Activated T-cell treated with anti-CD3 and anti-CD28 coated beads, Interleukin-2, amount 50 U/mL, for 72 hours (primary cell): Measurements from ENCODE around the gene AGR2. TPM values are rescaled to one million over a fixed set of nuclear protein-coding genes. Genes with fewer than 3 reads are reported as not detected.
"Not testable (repeated sequence)": the region's sequence is repeated elsewhere in the genome, so short reads cannot be mapped to it uniquely, and the experiment has no call there.

Experiments used
- ATAC-seq, 2 donors: fragments of 150-1000 bp; cut with Tn5 transposase; replicated peaks in 1 of 2; 2 replicates each; pipeline ENCODE4 v1.10.0; 2021; ENCODE audit warnings: moderate library complexity in 2 of 2, mild to moderate bottlenecking in 1 of 2
- DNase-seq, 2 donors: peaks; one replicate each; pipeline ENCODE4 v3.0.0; 2021 to 2022; ENCODE audit warnings: mixed read lengths in 1 of 2
- H3K27ac Mint-ChIP-seq: one replicate; pipeline ENCODE4 v1.8.0; 2022; ENCODE audit warnings: mild to moderate bottlenecking, moderate library complexity, mixed read lengths
- H3K27me3 Mint-ChIP-seq: one replicate; pipeline ENCODE4 v1.8.0; 2022; ENCODE audit warnings: low read depth, mixed read lengths
- H3K36me3 Mint-ChIP-seq, 2 donors: one replicate each; pipeline ENCODE4 v1.8.0; 2022; ENCODE audit warnings: mixed read lengths in 2 of 2, mild to moderate bottlenecking in 1 of 2; ENCODE audit not compliant: insufficient read depth in 2 of 2
- H3K4me1 Mint-ChIP-seq: one replicate; pipeline ENCODE4 v1.8.0; 2022; ENCODE audit warnings: low read depth, mixed read lengths
- H3K4me3 Mint-ChIP-seq, 2 donors: one replicate each; pipeline ENCODE4 v1.8.0; 2022; ENCODE audit warnings: mild to moderate bottlenecking in 2 of 2, mixed read lengths in 2 of 2, moderate library complexity in 2 of 2
- H3K9me3 Mint-ChIP-seq, 2 donors: one replicate each; pipeline ENCODE4 v1.8.0; 2022; ENCODE audit warnings: mixed read lengths in 2 of 2
- total RNA-seq, 2 donors: library from RNA; stranded (reverse); gene quantifications; one replicate each; pipeline ENCODE4 v1.2.3, GENCODE V29; 2022

The AGR2 gene
- total RNA-seq, 2 donors from 2014 or later = not detected

DNA sequence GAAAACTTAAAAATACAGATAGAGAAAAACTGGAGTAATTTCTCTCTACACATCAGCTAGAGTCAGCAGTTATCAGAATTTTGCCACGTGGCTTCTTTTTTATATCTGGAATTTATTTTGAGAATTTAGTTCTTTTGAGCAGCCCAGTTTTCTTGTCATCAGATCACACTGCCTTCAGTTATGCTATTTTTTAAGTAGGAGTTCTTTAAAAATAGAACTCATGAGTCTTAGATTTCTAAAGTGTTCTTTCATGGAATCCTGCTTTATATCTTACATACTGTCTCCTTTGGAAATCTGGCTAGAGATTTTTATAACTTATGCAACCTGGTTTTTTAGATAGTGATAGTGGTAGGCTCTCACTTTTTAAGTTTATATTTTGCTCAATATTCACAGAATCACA is 24.2 kb downstream of the AGR2 start:
- no peak overlapping the region for H3K27ac Mint-ChIP-seq
- no peak overlapping the region for H3K4me3 Mint-ChIP-seq
- no peaks in the 10 kb centered on the region for H3K9me3 Mint-ChIP-seq
- no peak for DNase-seq
- no peaks in the 10 kb centered on the region for H3K27me3 Mint-ChIP-seq
- no peaks in the 10 kb centered on the region for H3K36me3 Mint-ChIP-seq
- no peaks in the 10 kb centered on the region for H3K4me1 Mint-ChIP-seq
- ATAC-seq = no peak

DNA sequence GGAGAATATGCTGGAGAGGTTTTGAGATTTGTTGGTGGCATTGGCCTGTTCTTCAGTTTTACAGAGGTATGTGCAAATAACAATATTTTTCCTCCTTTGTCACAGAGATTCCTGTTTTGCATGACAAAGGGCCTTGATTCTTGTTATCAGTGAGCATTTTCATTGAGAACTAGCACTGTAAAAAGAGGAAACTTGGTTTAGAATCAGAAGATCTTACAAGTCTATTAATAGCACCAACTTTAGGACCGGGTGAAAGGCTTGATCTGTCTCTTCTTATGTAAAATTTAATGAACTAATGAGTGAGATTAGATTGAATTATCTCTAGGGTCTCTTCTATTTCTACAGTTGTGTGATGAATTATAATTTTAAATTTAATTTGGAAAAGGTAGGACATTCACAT is 25.7 kb downstream of the AGR2 start:
- Mint-ChIP-seq H3K4me3 (no peak overlapping the region), H3K27ac (no peak overlapping the region), H3K36me3 (no peaks in the 10 kb centered on the region), H3K9me3 (no peaks in the 10 kb centered on the region), H3K27me3 (no peaks in the 10 kb centered on the region), H3K4me1 (no peaks in the 10 kb centered on the region)
- ATAC-seq (no peak), DNase-seq (no peak)

DNA sequence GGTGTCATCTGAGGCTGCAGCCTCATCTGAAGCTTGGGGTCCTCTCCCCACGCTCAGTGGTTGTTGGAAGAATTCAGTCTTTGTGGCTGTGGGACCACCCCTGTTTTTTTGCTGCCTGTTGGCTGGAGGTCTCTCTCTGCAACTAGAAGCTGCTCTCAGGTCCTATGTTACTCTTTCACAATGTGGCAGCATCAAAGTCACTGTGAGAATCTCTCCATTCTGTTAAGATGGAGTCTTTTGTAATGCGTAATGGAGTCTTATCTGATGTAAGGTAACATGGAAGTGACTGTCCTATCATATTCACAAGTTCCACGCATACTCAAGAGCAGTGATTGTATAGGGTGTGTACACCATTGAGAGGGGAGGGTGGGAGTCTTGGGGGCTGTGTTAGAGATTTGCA is 26.3 kb downstream of the AGR2 start:
- ATAC-seq (no peak), DNase-seq (no peak)
- no peak overlapping the region for H3K27ac Mint-ChIP-seq
- H3K4me3 Mint-ChIP-seq = no peak overlapping the region
- no peaks in the 10 kb centered on the region for H3K9me3 Mint-ChIP-seq
- H3K27me3 Mint-ChIP-seq = no peaks in the 10 kb centered on the region
- H3K4me1 Mint-ChIP-seq = no peaks in the 10 kb centered on the region
- no peaks in the 10 kb centered on the region for H3K36me3 Mint-ChIP-seq

DNA sequence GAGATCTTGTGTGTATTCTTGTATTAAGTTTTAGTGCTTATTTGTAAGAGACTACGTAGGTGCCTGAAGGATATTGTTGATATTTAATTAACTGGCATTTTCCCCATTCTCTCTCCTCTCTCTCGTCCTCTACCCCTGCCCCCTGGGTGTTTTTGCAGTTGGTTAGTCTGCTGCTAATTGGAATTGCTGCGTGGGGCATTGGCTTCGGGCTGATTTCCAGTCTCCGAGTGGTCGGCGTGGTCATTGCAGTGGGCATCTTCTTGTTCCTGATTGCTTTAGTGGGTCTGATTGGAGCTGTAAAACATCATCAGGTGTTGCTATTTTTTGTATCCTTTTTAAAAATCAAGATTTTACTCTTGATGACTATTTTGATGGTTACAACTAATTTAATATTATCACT is 28.7 kb downstream of the AGR2 start:
- H3K4me3 Mint-ChIP-seq = no peak overlapping the region
- no peaks in the 10 kb centered on the region for H3K27me3 Mint-ChIP-seq
- no peaks in the 10 kb centered on the region for H3K9me3 Mint-ChIP-seq
- DNase-seq (no peak), ATAC-seq (no peak)
- H3K27ac Mint-ChIP-seq = no peak overlapping the region
- no peaks in the 10 kb centered on the region for H3K4me1 Mint-ChIP-seq
- H3K36me3 Mint-ChIP-seq = no peaks in the 10 kb centered on the region

DNA sequence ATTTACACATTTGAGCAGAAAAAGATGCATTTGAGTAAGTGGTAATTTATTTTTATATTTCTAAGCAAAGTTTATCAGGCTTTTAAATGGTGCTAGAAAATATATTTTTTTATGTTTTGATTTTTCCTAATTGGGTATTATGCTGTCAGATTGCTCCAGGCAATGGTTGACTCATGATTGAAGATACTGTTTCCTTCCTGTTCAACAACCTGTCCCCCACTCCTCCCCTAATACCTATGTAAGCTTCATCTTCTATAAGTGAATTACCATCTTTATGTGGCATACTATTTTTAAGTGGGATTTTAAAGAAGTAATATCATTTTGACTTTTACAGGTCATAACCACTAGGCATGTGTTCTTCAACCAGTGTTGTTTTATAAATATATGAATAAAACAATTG is 29.8 kb downstream of the AGR2 start:
- Mint-ChIP-seq H3K4me1 (no peaks in the 10 kb centered on the region), H3K4me3 (no peak overlapping the region), H3K27ac (no peak overlapping the region), H3K27me3 (no peaks in the 10 kb centered on the region), H3K9me3 (no peaks in the 10 kb centered on the region), H3K36me3 (no peaks in the 10 kb centered on the region)
- ATAC-seq (no peak), DNase-seq (no peak)

DNA sequence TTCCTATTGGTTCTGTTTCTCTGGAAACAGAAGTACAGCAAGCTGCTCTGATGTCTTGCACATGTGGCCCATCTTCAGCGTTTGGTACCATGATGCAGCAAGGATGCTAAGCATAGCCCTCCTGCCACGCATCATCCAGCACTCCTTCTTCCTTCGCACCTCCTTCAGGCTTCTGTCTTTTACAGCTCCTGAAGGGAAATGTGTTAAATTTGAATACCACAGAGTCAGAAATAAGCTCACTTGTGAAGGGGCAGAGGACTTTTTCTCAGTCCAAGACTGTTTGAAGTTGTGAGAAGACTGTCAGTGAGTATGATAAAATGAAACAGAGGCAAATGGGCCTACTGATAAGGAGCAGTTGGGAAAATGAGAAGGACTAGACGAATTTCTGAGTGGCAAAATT is 30.5 kb downstream of the AGR2 start:
- no peak for ATAC-seq
- H3K4me3 Mint-ChIP-seq = no peak overlapping the region
- no peak overlapping the region for H3K27ac Mint-ChIP-seq
- H3K36me3 Mint-ChIP-seq = no peaks in the 10 kb centered on the region
- H3K27me3 Mint-ChIP-seq = no peaks in the 10 kb centered on the region
- no peak for DNase-seq
- H3K9me3 Mint-ChIP-seq = no peaks in the 10 kb centered on the region
- no peaks in the 10 kb centered on the region for H3K4me1 Mint-ChIP-seq

DNA sequence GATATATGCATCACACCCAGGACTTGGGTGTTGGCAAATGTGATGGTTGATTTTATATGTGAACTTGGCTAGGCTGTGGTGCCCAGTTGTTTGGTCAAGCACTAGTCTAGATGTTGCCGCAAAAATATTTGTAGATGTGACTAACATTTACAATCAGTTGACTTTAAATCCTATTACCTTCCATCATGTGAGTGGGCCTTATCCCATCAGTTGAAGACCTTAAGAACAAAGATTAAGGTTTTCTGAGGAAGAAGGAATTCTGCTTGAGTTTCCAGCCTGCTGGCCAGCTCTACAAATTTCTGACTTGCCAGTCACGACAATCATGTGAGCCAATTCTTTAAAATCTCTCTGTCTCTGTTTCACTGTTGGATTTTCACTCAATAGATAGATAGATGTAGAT is 30.9 kb downstream of the AGR2 start:
- Mint-ChIP-seq H3K9me3 (no peaks in the 10 kb centered on the region), H3K36me3 (no peaks in the 10 kb centered on the region), H3K27ac (no peak overlapping the region), H3K4me3 (no peak overlapping the region), H3K4me1 (no peaks in the 10 kb centered on the region), H3K27me3 (no peaks in the 10 kb centered on the region)
- ATAC-seq = no peak
- DNase-seq = no peak

DNA sequence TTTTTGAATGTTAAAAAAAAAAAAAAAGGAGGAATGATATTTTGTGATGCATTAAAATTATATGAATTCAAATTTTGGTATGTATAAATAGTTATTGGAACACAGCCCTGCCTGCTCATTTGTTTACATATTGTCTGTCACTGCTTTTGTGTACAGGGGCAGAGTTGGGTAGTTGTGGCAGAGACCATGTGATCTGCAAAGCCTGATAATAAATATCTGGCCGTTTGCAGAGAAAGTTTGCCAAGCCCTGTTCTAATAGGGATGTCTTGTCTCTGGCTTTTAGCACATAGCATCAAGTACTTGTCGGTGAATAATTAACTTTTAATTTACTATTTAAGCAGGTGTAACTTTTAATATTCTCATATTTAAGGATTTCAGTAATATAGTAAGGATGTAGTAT is 31.5 kb downstream of the AGR2 start:
- Mint-ChIP-seq H3K36me3 (no peaks in the 10 kb centered on the region), H3K27me3 (no peaks in the 10 kb centered on the region), H3K27ac (no peak overlapping the region), H3K4me1 (no peaks in the 10 kb centered on the region), H3K9me3 (no peaks in the 10 kb centered on the region), H3K4me3 (no peak overlapping the region)
- ATAC-seq (no peak), DNase-seq (no peak)

DNA sequence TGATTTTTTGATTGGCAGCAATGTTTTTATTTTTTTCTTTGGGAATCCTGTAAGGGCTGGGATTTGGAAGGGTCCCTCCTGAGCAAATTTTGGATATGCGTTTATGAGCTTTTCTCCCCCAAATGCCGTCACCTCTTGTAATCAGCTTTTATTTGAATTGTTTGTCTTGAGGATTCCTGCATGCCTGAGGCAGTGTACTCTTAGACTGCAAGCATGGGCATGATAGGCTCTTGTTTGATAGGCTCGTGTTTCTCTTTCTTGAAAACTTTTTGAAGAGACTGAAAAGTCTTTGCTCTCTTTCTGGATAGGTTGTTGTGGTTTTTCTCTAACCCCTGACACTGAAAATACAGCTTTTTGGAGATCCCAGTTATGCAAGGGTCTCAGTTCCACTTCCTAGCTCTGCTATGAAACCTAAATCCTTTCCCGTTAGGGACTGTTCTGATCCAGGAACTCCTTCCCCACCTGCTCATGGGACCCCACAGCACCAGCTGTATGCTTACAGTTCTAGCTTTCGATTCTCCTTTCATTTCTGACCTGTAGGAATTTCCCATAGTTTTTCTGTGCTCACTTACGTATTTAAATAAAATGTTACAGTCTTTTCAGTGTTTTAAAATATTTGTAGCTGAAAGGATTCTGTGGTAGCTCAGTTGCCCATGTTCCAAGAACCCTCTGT is 34.0 kb downstream of the AGR2 start:
- H3K27ac Mint-ChIP-seq = no peak overlapping the region

DNA sequence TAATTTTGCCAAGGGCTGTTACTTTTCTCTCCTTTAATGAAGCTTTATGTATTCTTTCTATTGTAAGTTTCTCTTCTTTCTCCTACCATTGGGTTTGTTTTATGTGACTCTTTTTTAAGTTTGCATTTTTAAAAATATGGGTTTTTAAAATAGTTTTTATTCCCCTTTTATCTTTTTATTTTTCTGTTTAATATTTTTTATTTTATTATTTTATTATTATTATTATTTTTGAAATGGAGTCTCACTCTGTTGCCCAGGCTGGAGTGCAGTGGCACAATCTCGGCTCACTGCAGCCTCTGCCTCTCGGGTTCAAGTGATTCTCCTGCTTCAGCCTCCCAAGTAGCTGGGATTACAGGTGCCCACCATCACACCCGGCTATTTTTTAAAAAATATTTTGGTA is 34.8 kb downstream of the AGR2 start:
- H3K9me3 Mint-ChIP-seq, ATAC-seq: not testable (repeated sequence)

More for the DNA sequence above, 34.0 kb downstream of the AGR2 start:
- Mint-ChIP-seq H3K27me3 (no peaks in the 10 kb centered on the region), H3K4me1 (no peaks in the 10 kb centered on the region), H3K9me3 (no peaks in the 10 kb centered on the region), H3K4me3 (no peak overlapping the region), H3K36me3 (no peaks in the 10 kb centered on the region)
- DNase-seq (no peak), ATAC-seq (no peak)

DNA sequence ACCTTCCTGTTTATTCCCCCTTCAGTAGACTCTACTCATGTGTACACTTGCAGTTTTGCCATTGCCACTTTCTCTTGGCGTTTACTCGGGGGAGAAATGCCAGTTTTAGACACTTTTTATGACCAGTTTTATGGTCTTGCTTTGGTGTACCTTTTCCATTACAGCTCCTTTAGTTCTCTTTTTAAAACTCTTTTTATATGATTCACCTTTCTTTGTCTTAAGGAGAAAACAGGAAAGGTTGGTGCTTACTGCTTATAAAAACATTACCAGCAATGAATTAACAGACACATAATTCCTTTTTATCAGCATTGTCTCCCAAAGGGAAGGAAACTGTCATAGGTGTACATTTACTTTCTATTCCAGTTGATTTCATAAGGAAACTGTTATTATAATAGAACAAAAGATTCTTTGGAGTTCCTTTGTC is 39.4 kb downstream of the AGR2 start:
- Mint-ChIP-seq H3K27ac (no peak overlapping the region), H3K4me3 (no peak overlapping the region), H3K27me3 (no peaks in the 10 kb centered on the region), H3K9me3 (no peaks in the 10 kb centered on the region), H3K4me1 (no peaks in the 10 kb centered on the region), H3K36me3 (no peaks in the 10 kb centered on the region)
- ATAC-seq (no peak), DNase-seq (no peak)

More for the DNA sequence above, 34.8 kb downstream of the AGR2 start:
- not testable (repeated sequence) for DNase-seq, H3K4me3 Mint-ChIP-seq, H3K27me3 Mint-ChIP-seq, H3K4me1 Mint-ChIP-seq, H3K36me3 Mint-ChIP-seq
- peak overlapping the region; percentile 46 for H3K27ac Mint-ChIP-seq

DNA sequence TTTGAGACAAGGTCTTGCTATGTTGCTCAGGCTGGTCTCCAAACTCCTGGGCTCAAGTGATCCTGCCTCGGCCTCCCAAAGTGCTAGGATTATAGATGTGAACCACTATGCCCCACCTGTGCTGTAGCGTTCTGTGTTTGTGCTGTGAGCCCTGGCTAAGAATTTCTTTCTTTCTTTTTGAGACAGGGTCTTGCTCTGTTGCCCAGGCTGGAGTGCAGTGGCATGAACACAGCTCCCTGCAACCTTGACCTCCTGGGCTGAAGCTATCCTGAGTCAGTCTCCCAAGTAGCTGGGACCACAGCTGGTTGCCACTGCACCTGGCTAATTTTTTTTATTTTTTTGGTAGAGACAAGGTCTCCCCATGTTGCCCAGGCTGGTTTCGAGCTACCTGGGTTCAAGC is 39.9 kb downstream of the AGR2 start:
- Mint-ChIP-seq H3K4me3 (no peak overlapping the region), H3K36me3 (no peaks in the 10 kb centered on the region), H3K27ac (no peak overlapping the region), H3K4me1 (no peaks in the 10 kb centered on the region), H3K9me3 (no peaks in the 10 kb centered on the region), H3K27me3 (no peaks in the 10 kb centered on the region)
- DNase-seq = no peak
- no peak for ATAC-seq

DNA sequence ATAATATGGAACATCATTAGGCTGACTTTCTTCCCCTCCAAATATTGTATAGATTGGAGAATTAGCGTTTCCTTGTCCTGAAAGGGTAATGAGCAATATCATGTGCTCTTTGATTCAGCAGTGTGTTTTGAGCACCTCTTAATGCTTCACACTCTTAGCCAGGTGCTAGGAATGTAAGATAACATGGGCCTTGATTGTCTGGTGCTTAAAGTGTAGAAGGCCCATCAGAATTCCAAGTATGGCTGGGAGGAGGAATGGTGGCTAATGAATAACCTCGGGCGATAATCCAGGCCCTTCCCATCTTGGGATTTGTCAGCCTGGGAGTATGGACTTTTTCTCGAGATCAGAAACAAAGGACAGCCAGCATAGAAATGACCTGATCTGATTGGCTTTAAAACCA is 42.6 kb downstream of the AGR2 start:
- H3K27ac Mint-ChIP-seq = no peak overlapping the region
- no peaks in the 10 kb centered on the region for H3K4me1 Mint-ChIP-seq
- no peak overlapping the region for H3K4me3 Mint-ChIP-seq
- H3K27me3 Mint-ChIP-seq = peaks cover under 1% of the 10 kb centered on the region
- DNase-seq (no peak), ATAC-seq (no peak)
- H3K9me3 Mint-ChIP-seq = no peaks in the 10 kb centered on the region
- H3K36me3 Mint-ChIP-seq = no peaks in the 10 kb centered on the region

DNA sequence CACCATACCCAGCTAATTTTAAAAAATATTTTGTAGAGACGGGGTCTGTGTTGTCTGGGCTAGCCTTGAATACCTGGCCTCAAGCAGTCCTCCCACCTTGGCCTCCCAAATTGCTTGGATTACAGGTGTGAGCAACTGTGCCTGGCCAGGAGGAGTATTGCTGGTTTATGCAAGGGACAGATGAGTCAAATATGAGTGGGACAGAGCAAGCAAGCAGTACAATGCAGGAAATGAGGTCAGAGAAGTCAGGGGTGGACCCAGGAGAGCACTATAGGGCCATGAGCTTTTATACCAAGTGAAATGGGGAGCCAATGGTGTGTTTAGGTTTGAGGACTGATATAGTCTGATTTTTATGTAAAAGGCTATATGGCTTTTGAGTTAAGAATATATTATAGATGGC is 45.0 kb downstream of the AGR2 start:
- no peak overlapping the region for H3K4me3 Mint-ChIP-seq
- DNase-seq (no peak), ATAC-seq (peak; percentile 58 to 75)
- peaks cover 22% of the 10 kb centered on the region for H3K27me3 Mint-ChIP-seq
- H3K36me3 Mint-ChIP-seq = no peaks in the 10 kb centered on the region
- no peaks in the 10 kb centered on the region for H3K9me3 Mint-ChIP-seq
- H3K4me1 Mint-ChIP-seq = peaks cover 4% of the 10 kb centered on the region
- H3K27ac Mint-ChIP-seq = no peak overlapping the region
